Stomach (tissue), 9 donors: ENCODE measurements around the gene FHOD3. TPM values are rescaled to one million over a fixed set of nuclear protein-coding genes. Genes with fewer than 3 reads are reported as not detected.

Source experiments
- DNase-seq, 2 donors: peaks; one replicate each; pipeline versions ENCODE4 v3.0.0 to v3.0.0-alpha.2; 2013 to 2019
- H3K27ac ChIP-seq, 5 donors: fragments of 200-600 bp in 4 of 5; sonication (generic) in 4 of 5; one replicate each; pipeline ENCODE4 v1.5.1; 2013 to 2019; ENCODE audit warnings: mild to moderate bottlenecking in 1 of 5, moderate library complexity in 1 of 5
- H3K27me3 ChIP-seq, 3 donors: fragments of 200-600 bp; sonication (generic); one replicate each; pipeline ENCODE4 v1.5.1; 2017 to 2019; ENCODE audit warnings: mixed run types in 1 of 3
- H3K36me3 ChIP-seq, 4 donors: fragments of 200-600 bp; sonication (generic); 1 replicate in 3 of 4; 2 replicates in 1 of 4; pipeline ENCODE4 v1.5.1; 2016 to 2019
- H3K4me1 ChIP-seq, 4 donors: fragments of 200-600 bp; sonication (generic); one replicate each; pipeline ENCODE4 v1.5.1; 2016 to 2019
- H3K4me3 ChIP-seq, 4 donors: fragments of 200-600 bp; sonication (generic) in 3 of 4; one replicate each; pipeline ENCODE4 v1.5.1; 2016 to 2019; ENCODE audit warnings: mild to moderate bottlenecking in 1 of 4
- H3K9me3 ChIP-seq, 4 donors: fragments of 200-600 bp; sonication (generic); one replicate each; pipeline ENCODE4 v1.5.1; 2016 to 2019
- CTCF ChIP-seq, 7 experiments: fragments of 450-650 bp in 4 of 7; fragments of 200-600 bp in 3 of 7; sonication (generic) in 3 of 7; IDR thresholded peaks; one replicate each; pipeline ENCODE4 v1.5.1; 2016 to 2019; ENCODE audit warnings: antibody characterized with exemption in 7 of 7, control low read depth in 2 of 7, mild to moderate bottlenecking in 1 of 7
- EP300 ChIP-seq: sonication (generic); formaldehyde crosslinking; IDR thresholded peaks from one replicate; pipeline ENCODE4 v1.6.1; 2017; ENCODE audit warnings: antibody characterized with exemption
- POLR2A ChIP-seq, 4 donors: fragments of 450-650 bp; IDR thresholded peaks; one replicate each; pipeline ENCODE4 v1.6.1; 2016; ENCODE audit warnings: antibody characterized with exemption in 4 of 4, control low read depth in 2 of 4, mild to moderate bottlenecking in 1 of 4, moderate library complexity in 1 of 4
- POLR2AphosphoS5 ChIP-seq, 3 donors: sonication (generic); formaldehyde crosslinking; IDR thresholded peaks; one replicate each; pipeline ENCODE4 v1.6.1; 2016; ENCODE audit warnings: antibody characterized with exemption in 3 of 3
- WGBS, 5 donors: extraction: QIAGEN DNeasy Blood & Tissue Kit in 3 of 5; methylation state at CpG; one replicate each; pipeline versions ENCODE4 v1.1.5 to v1.1.7; 2013 to 2018; 5-methylcytosine and 5-hydroxymethylcytosine counted together
- intact Hi-C: fragments of 100-400 bp; cut with DNase I; formaldehyde crosslinking; loops from one replicate; pipeline ENCODE4 v1.15.1; 2023; ENCODE audit warnings: low total_unique reads
- polyA plus RNA-seq, 3 donors: library from polyadenylated mRNA; stranded (reverse); fragments of 200-250 nt; gene quantifications; one replicate each; pipeline ENCODE4 v1.2.3, GENCODE V29; 2013
- total RNA-seq, 5 donors: library from RNA; depleted of rRNA; stranded (reverse); fragments of >200 nt; gene quantifications; one replicate each; pipeline versions ENCODE4 v1.1.0 to v1.2.3, GENCODE V29; 2014 to 2016
- donor health status: healthy with polysubstance abuse.
- donor health status: Bipolar disorder and iron deficiency.
- donor health status: healthy.

FHOD3 gene
- total and polyA plus RNA-seq, 8 donors: under 0.01 to 9.1 (median 4.6) TPM

DNA sequence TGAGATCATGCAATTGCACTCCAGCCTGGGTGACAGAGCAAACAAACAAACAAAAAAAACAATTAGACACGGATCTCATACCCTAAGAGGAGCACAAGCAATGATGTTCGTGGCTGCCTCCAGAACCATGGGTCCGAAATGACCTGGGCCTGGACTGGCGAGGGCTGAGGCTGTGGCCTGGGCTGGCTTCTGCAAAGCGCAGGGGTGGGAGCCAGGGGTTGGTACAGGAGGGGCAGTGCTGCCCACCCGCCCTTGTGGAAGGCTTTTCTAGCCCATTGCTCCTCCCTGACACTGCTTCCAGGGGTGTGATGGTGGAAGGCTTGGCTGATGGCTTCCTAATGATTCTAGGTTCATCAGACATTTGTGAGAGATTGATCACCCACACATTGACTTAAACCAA, 167.8 kb downstream of the FHOD3 start:
- 79 to 90% (median 83%) methylated on average over 6 of the region's 6 CpGs for WGBS, 5 donors
- Histone ChIP-seq H3K4me3 (no peak overlapping the region), H3K27me3 (no peaks in the 10 kb centered on the region), H3K27ac (no peak overlapping the region), H3K4me1 (no peaks in the 10 kb centered on the region), H3K9me3 (no peaks in the 10 kb centered on the region), H3K36me3 (no peaks in the 10 kb centered on the region)
- intact Hi-C loops: no loop called here
- TF ChIP-seq POLR2A (IDR thresholded peaks at IDR 0.05) (no peak), CTCF (IDR thresholded peaks at IDR 0.05) (no peak)
- DNase-seq: no peak

GRCh38 chr18:36465970-36466369, 168.5 kb downstream of the FHOD3 start:
- WGBS, 5 donors: 60 to 75% (median 64%) methylated on average over 3 of the region's 3 CpGs
- no peak for DNase-seq
- Histone ChIP-seq H3K4me1 (no peaks in the 10 kb centered on the region), H3K27me3 (no peaks in the 10 kb centered on the region), H3K36me3 (no peaks in the 10 kb centered on the region), H3K27ac (no peak overlapping the region), H3K9me3 (no peaks in the 10 kb centered on the region), H3K4me3 (no peak overlapping the region)
- no peak for TF ChIP-seq POLR2A (IDR thresholded peaks at IDR 0.05)
- intact Hi-C loops: no loop called here

DNA sequence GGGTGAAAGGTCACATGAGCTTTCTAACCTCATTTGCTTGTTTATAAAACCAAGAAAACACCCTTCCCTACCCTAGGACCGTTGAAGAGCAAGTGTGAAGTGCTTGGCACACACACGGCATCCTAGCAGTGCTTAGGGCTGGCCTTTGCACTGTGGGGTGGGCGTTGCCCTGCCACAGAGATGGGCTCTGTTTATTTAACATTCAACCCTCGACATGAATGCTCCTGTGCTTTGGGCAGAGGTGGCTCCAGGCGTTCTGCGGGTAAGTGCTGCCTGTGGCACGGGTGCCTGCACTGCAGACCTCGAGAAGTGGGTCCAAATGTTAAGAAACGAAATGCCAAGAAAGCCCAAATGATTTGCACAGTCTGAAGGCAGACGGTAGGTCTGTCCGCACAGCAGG, 170.1 kb downstream of the FHOD3 start:
- intact Hi-C loops: no loop called here
- DNase-seq: no peak
- H3K27ac ChIP-seq: no peak overlapping the region
- 61 to 71% (median 68%) methylated on average over 11 of the region's 11 CpGs for WGBS, 5 donors
- no peaks in the 10 kb centered on the region for H3K4me1 ChIP-seq
- H3K27me3 ChIP-seq: no peaks in the 10 kb centered on the region
- no peaks in the 10 kb centered on the region for H3K9me3 ChIP-seq
- H3K4me3 ChIP-seq: no peak overlapping the region
- H3K36me3 ChIP-seq: no peaks in the 10 kb centered on the region
- TF ChIP-seq EP300 (no peak), POLR2A (IDR thresholded peaks at IDR 0.05) (no peak), CTCF (IDR thresholded peaks at IDR 0.05) (no peak), POLR2AphosphoS5 (IDR thresholded peaks at IDR 0.05) (no peak)

DNA sequence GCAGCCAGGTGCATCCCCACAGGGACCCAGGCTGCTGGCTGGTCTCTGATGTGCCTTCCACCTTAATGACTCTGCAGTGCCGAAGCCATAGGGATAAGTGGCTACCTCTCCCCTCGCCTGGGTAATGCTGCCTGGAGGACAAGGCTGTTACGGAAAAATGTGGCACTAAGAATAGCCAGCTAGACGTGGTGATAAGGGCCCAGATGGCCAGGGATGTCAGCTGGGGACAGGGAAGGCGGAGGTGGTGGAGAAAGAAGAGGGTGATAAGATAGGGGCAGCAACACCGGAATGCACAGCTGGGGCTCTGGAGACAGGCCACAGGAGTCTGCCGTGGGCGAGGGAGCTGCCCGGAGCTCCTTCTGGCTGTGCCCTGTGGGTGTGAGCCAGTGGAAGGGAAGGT, 170.6 kb downstream of the FHOD3 start:
- no peak for TF ChIP-seq POLR2A (IDR thresholded peaks at IDR 0.05)
- TF ChIP-seq EP300: no peak
- no peak for TF ChIP-seq CTCF (IDR thresholded peaks at IDR 0.05)
- TF ChIP-seq POLR2AphosphoS5 (IDR thresholded peaks at IDR 0.05): no peak
- intact Hi-C loops: no loop called here
- H3K4me3 ChIP-seq: no peak overlapping the region
- DNase-seq: no peak
- H3K27ac ChIP-seq: no peak overlapping the region
- H3K9me3 ChIP-seq: no peaks in the 10 kb centered on the region
- H3K27me3 ChIP-seq: no peaks in the 10 kb centered on the region
- WGBS, 5 donors: 40 to 61% (median 49%) methylated on average over 9 of the region's 9 CpGs
- no peaks in the 10 kb centered on the region for H3K36me3 ChIP-seq
- H3K4me1 ChIP-seq: no peaks in the 10 kb centered on the region

- H3K4me3 ChIP-seq: no peak overlapping the region
- H3K27ac ChIP-seq: no peak overlapping the region
- intact Hi-C loops: no loop called here
- TF ChIP-seq CTCF (IDR thresholded peaks at IDR 0.05): no peak
- no peak for TF ChIP-seq EP300
- no peak for TF ChIP-seq POLR2AphosphoS5 (IDR thresholded peaks at IDR 0.05)
- TF ChIP-seq POLR2A (IDR thresholded peaks at IDR 0.05): no peak
- DNase-seq: no peak
- WGBS, 5 donors: 70 to 81% (median 77%) methylated on average over 8 of the region's 8 CpGs
- H3K36me3 ChIP-seq: no peaks in the 10 kb centered on the region
- no peaks in the 10 kb centered on the region for H3K27me3 ChIP-seq
- H3K9me3 ChIP-seq: no peaks in the 10 kb centered on the region
- H3K4me1 ChIP-seq: no peaks in the 10 kb centered on the region
These were observed 171.9 kb downstream of the FHOD3 start for GRCh38 chr18:36469461-36469860.
